SK-N-SH (cell line): ENCODE results near the gene COL23A1. TPM values are rescaled to one million over a fixed set of nuclear protein-coding genes. Genes with fewer than 3 reads are reported as not detected.

Experiments
- CTCF ChIA-PET: fragments of 300-600, 350-600 bp; formaldehyde crosslinking; extraction: SDS; loops from one replicate; lab custom pipeline; 2021; lab: Yijun Ruan, JAX
- POLR2A ChIA-PET: fragments of 350-600 bp; sonication (Branson Sonifier 250); formaldehyde crosslinking; extraction: SDS; loops from one replicate; lab custom pipeline; 2020; ENCODE audit warnings: antibody characterized with exemption, inconsistent platforms; lab: Yijun Ruan, JAX
- DNase-seq: peaks from one replicate; pipeline ENCODE4 v3.0.0; 2012
- H2AFZ ChIP-seq: fragments of 200-600 bp; sonication (generic); 2 replicates; pipeline ENCODE4 v1.8.1; 2016; ENCODE audit warnings: antibody characterized with exemption, mild to moderate bottlenecking, low read depth
- H3F3A ChIP-seq: fragments of 200-600 bp; sonication (generic); replicated peaks from 2 replicates; pipeline ENCODE3; 2016; ENCODE audit warnings: antibody characterized with exemption, mild to moderate bottlenecking; ENCODE audit not compliant: insufficient read depth
- H3K27ac ChIP-seq, 2 experiments: fragments of 200-500 bp in 1 of 2; fragments of 200-600 bp in 1 of 2; sonication (Bioruptor generic) in 1 of 2; sonication (generic), shearing (Covaris generic) in 1 of 2; 2 replicates each; pipeline versions ENCODE4 v1.5.1 to v1.6.1; 2014 to 2016; ENCODE audit warnings: low read depth in 2 of 2, inconsistent platforms in 1 of 2, low read length in 1 of 2, mild to moderate bottlenecking in 1 of 2, mixed read lengths in 1 of 2
- H3K27me3 ChIP-seq: fragments of 200-600 bp; sonication (generic), shearing (Covaris generic); 2 replicates; pipeline ENCODE4 v1.6.1; 2016; ENCODE audit warnings: mixed run types; ENCODE audit not compliant: insufficient read depth
- H3K36me3 ChIP-seq, 2 experiments: fragments of 200-500 bp in 1 of 2; fragments of 200-600 bp in 1 of 2; sonication (Bioruptor generic) in 1 of 2; sonication (generic) in 1 of 2; replicated peaks in 1 of 2; 2 replicates each; pipeline versions ENCODE3 to v1.5.1; 2014 to 2016; ENCODE audit warnings: low read length in 1 of 2, mild to moderate bottlenecking in 1 of 2; ENCODE audit not compliant: insufficient read depth in 2 of 2, control insufficient read depth in 1 of 2
- H3K4me1 ChIP-seq, 2 experiments: fragments of 200-500 bp in 1 of 2; fragments of 200-600 bp in 1 of 2; sonication (Bioruptor generic) in 1 of 2; sonication (generic), shearing (Covaris generic) in 1 of 2; 2 replicates each; pipeline versions ENCODE4 v1.5.1 to v1.6.1; 2014 to 2016; ENCODE audit warnings: low read depth in 1 of 2, low read length in 1 of 2, mixed run types in 1 of 2; ENCODE audit not compliant: insufficient read depth in 2 of 2, control insufficient read depth in 1 of 2
- H3K4me2 ChIP-seq: fragments of 200-600 bp; sonication (generic), shearing (Covaris generic); 2 replicates; pipeline ENCODE4 v1.6.1; 2017; ENCODE audit warnings: mixed run types
- H3K4me3 ChIP-seq, 2 experiments: fragments of 200-500 bp in 1 of 2; fragments of 200-600 bp in 1 of 2; sonication (Bioruptor generic) in 1 of 2; sonication (generic), shearing (Covaris generic) in 1 of 2; 2 replicates each; pipeline versions ENCODE4 v1.5.1 to v1.8.1; 2014 to 2016; ENCODE audit warnings: low read depth in 2 of 2, inconsistent platforms in 1 of 2, low read length in 1 of 2, mild to moderate bottlenecking in 1 of 2, mixed read lengths in 1 of 2, moderate library complexity in 1 of 2
- H3K79me2 ChIP-seq: fragments of 200-600 bp; sonication (generic); 2 replicates; pipeline ENCODE4 v1.8.1; 2017; ENCODE audit warnings: mild to moderate bottlenecking; ENCODE audit not compliant: insufficient read depth
- H3K9ac ChIP-seq: fragments of 200-600 bp; sonication (generic); 2 replicates; pipeline ENCODE4 v1.6.1; 2017; ENCODE audit warnings: mixed run types
- H3K9me2 ChIP-seq: fragments of 200-600 bp; sonication (generic); 2 replicates; pipeline ENCODE4 v1.6.1; 2017; ENCODE audit warnings: mixed run types
- H3K9me3 ChIP-seq: fragments of 200-600 bp; sonication (generic); 2 replicates; pipeline ENCODE4 v1.6.1; 2017; ENCODE audit warnings: mixed run types, mild to moderate bottlenecking, moderate library complexity
- H4K20me1 ChIP-seq: fragments of 200-600 bp; sonication (generic); 2 replicates; pipeline ENCODE4 v1.6.1; 2017; ENCODE audit warnings: mild to moderate bottlenecking, mixed run types; ENCODE audit not compliant: insufficient read depth
- CHD2 ChIP-seq: fragments of 150-350 bp; IDR thresholded peaks from 2 replicates; pipeline ENCODE4 v1.6.1; 2018; ENCODE audit warnings: low read length; ENCODE audit not compliant: partially characterized antibody
- CTCF ChIP-seq: fragments of 200-600 bp; sonication (generic); IDR thresholded peaks from 2 replicates; pipeline ENCODE4 v1.6.1; 2017; ENCODE audit warnings: antibody characterized with exemption, mild to moderate bottlenecking, moderate library complexity
- ELF1 ChIP-seq: IDR thresholded peaks from 2 replicates; pipeline ENCODE4 v1.4.0; 2012
- GATA2 ChIP-seq: sonication (generic); formaldehyde crosslinking; IDR thresholded peaks from 2 replicates; pipeline ENCODE4 v1.5.0; 2020; ENCODE audit warnings: mild to moderate bottlenecking, missing genetic modification reagents
- PBX3 ChIP-seq: IDR thresholded peaks from 2 replicates; pipeline ENCODE4; 2012
- RAD21 ChIP-seq: IDR thresholded peaks from 2 replicates; pipeline ENCODE4 v1.6.1; 2012; ENCODE audit warnings: mild to moderate bottlenecking, low read length
- REST ChIP-seq: IDR thresholded peaks from 2 replicates; pipeline ENCODE4 v1.6.1; 2012; ENCODE audit warnings: mild to moderate bottlenecking, low read depth, low read length, moderate library complexity
- RFX5 ChIP-seq: IDR thresholded peaks from 2 replicates; pipeline ENCODE4 v1.6.1; 2012; ENCODE audit warnings: mild to moderate bottlenecking, improper control_type of control experiment, low read length
- SIN3A ChIP-seq: IDR thresholded peaks from 2 replicates; pipeline ENCODE4 v1.6.1; 2012; ENCODE audit warnings: low read depth, mild to moderate bottlenecking, low read length, moderate library complexity, borderline replicate concordance
- USF1 ChIP-seq: IDR thresholded peaks from 2 replicates; pipeline ENCODE4 v1.4.0; 2012; ENCODE audit warnings: low read depth, borderline replicate concordance
- ZBTB33 ChIP-seq: IDR thresholded peaks from 2 replicates; pipeline ENCODE4 v1.4.0; 2012; ENCODE audit warnings: low read depth, borderline replicate concordance
- WGBS: methylation state at CpG from one replicate; pipeline ENCODE4 v1.1.6; 2017; ENCODE audit warnings: low lambda C conversion rate; 5-methylcytosine and 5-hydroxymethylcytosine counted together
- polyA plus RNA-seq, 3 experiments: library from polyadenylated mRNA; depleted of rRNA; stranded (reverse); fragments of >200 nt; gene quantifications; 2 replicates each; pipeline ENCODE4 v1.2.3, GENCODE V29; 2012

COL23A1 gene
- polyA plus RNA-seq, 1 of the 3 experiments (the other 2 are of a cell fraction): 0.10 TPM

GRCh38 chr5:178581621-178582020 is 8.6 kb downstream of the COL23A1 start:
- WGBS: 40% methylated on average over 3 of the region's 3 CpGs
- TF ChIP-seq PBX3: no peak
- TF ChIP-seq ELF1: no peak
- no peak for TF ChIP-seq RFX5
- TF ChIP-seq RAD21: no peak
- TF ChIP-seq CTCF: no peak
- TF ChIP-seq ZBTB33: no peak
- no peak for TF ChIP-seq SIN3A
- TF ChIP-seq USF1: no peak
- TF ChIP-seq GATA2: no peak
- no peak for TF ChIP-seq REST
- no peak for TF ChIP-seq CHD2
- no peaks in the 10 kb centered on the region for H3K36me3 ChIP-seq
- H3K27me3 ChIP-seq: no peaks in the 10 kb centered on the region
- H3K79me2 ChIP-seq: no peaks in the 10 kb centered on the region
- no peaks in the 10 kb centered on the region for H3K9me2 ChIP-seq
- no peak overlapping the region for H3K4me2 ChIP-seq
- CTCF ChIA-PET: interaction anchor here (2.4 to 3.7 kb wide), 2 partner anchors 9 to 302 kb away, joined by 10 to 21 read pairs; partner anchors contain the start of gene COL23A1
- no peaks in the 10 kb centered on the region for H3K9me3 ChIP-seq
- H4K20me1 ChIP-seq: no peaks in the 10 kb centered on the region
- no peak overlapping the region for H3K4me3 ChIP-seq
- H3F3A ChIP-seq: no peaks in the 10 kb centered on the region
- no peak overlapping the region for H2AFZ ChIP-seq
- POLR2A ChIA-PET: no interaction called here
- DNase-seq: no peak
- no peaks in the 10 kb centered on the region; a peak in 1 of 4 replicates for H3K4me1 ChIP-seq
- no peak overlapping the region for H3K27ac ChIP-seq
- H3K9ac ChIP-seq: no peak overlapping the region
